ENCODE results near the gene PLXNC1. TPM values are rescaled to one million over a fixed set of nuclear protein-coding genes. Genes with fewer than 3 reads are reported as not detected.
A peak's percentile ranks its signal among the peaks of the same experiment; 100 is the strongest.

The PLXNC1 gene
- total and polyA plus RNA-seq, 2 donors (not counting 1 experiment from before 2014, with no cell fraction given) = 9.7 to 33.6 TPM

DNA sequence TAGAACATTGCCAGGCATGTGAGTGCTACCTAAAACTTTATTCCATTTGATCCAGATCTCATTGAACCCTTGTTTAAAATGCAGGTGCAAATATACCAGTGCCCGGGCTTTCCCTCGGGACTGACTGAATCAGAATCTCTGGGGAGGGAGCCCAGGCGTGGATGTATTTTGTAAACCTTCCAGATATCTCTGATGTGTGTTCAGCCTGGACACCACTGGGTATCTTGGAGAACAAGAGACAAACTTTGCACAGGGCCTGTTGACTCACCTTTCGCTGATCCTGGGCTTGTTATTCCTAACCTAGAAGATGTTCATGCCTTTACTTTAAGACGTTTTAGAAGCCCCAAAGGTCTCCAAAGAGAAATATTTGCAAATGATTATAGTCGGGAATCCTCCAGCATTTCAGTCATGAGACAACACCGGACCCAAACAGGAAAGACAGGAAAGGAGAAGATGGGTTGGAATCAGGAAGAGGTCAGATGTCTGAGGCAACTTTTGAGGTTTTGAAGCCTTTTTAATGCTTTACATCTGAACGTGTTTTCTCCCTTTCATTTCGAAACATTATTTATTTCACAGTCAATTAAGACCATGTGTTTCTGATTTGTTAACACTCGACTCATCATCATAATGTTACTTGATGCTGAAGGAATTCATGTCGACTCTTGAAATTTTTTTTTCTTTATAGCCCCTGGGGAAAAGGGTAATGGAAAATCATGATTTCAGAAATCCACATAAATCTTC, 118.6 kb downstream of the PLXNC1 start:
- no peaks in the 10 kb centered on the region for H3K9me3 Mint-ChIP-seq (ENCODE audit: insufficient read depth)
- H4K20me1 ChIP-seq (ENCODE audit: control insufficient read depth, insufficient read depth, low read length, poor library complexity, severe bottlenecking) = no peaks in the 10 kb centered on the region
- TF ChIP-seq CTCF (IDR thresholded peaks at IDR 0.05) (no peak), EZH2 (IDR thresholded peaks at IDR 0.05; ENCODE audit: borderline replicate concordance, insufficient read depth, low read depth, low read length, poor library complexity, severe bottlenecking) (no peak)
- H2AFZ ChIP-seq (ENCODE audit: insufficient read depth, low read depth, low read length, poor library complexity, severe bottlenecking) = peak overlapping the region; percentile 12
- no peak for ATAC-seq (ENCODE audit: low read depth)
- H3K4me3 ChIP-seq (ENCODE audit: control extremely low read depth in 1 of 5, extremely low read depth in 1 of 5, insufficient read depth in 1 of 5, low read depth in 2 of 5, low read length in 4 of 5) = no peak overlapping the region
- peak overlapping the region; percentile 70 for H3K4me3 Mint-ChIP-seq
- H3K4me1 ChIP-seq (ENCODE audit: control insufficient read depth in 2 of 2, insufficient read depth in 2 of 2, low read length in 2 of 2) = peaks cover 50 to 59% of the 10 kb centered on the region in 2 donors
- peaks cover 77% of the 10 kb centered on the region for H3K4me1 Mint-ChIP-seq
- peak overlapping the region; percentile 28 to 64 for H3K27ac ChIP-seq (ENCODE audit: low read length in 2 of 2)
- peak overlapping the region; percentile 75 for H3K27ac Mint-ChIP-seq
- peaks cover 0 to under 1% (median 0%) of the 10 kb centered on the region in 3 donors for H3K9me3 ChIP-seq (ENCODE audit: control extremely low read depth in 1 of 3, control insufficient read depth in 2 of 3, insufficient read depth in 1 of 3, low read length in 2 of 3)
- no peaks in the 10 kb centered on the region for H3K79me2 ChIP-seq (ENCODE audit: control insufficient read depth, insufficient read depth, low read length)
- WGBS (ENCODE audit: insufficient coverage) = 58% methylated on average over 4 of the region's 11 CpGs
- POLR2A ChIA-PET = interaction anchor here (0.6 kb wide), 1 partner anchor 119 kb away, joined by 3 read pairs; the partner anchor contains the start of gene PLXNC1
- peaks cover 0 to 13% of the 10 kb centered on the region in 2 experiments for H3K36me3 ChIP-seq (replicated peaks in 1 of 2; ENCODE audit: control extremely low read depth in 1 of 2, control insufficient read depth in 1 of 2, extremely low read depth in 1 of 2, insufficient read depth in 2 of 2, low read length in 1 of 2)
- H3K9ac ChIP-seq (ENCODE audit: low read length) = peak overlapping the region; percentile 0
- peak overlapping the region; percentile 44 for H3K4me2 ChIP-seq (replicated peaks; ENCODE audit: low read depth, low read length, poor library complexity, severe bottlenecking)
- CTCF ChIA-PET = no interaction called here
- no peaks in the 10 kb centered on the region for H3K27me3 ChIP-seq (replicated peaks in 1 of 4; ENCODE audit: control extremely low read depth in 1 of 4, control insufficient read depth in 3 of 4, insufficient read depth in 4 of 4, low read length in 3 of 4)
- DNase-seq = no peak
- H3K27me3 Mint-ChIP-seq = no peaks in the 10 kb centered on the region
- intact Hi-C loops (cut with micrococcal nuclease) = no loop called here

- Histone ChIP-seq H3K4me2 (replicated peaks; ENCODE audit: low read depth, low read length, poor library complexity, severe bottlenecking) (peak overlapping the region; percentile 44), H3K4me1 (ENCODE audit: control insufficient read depth in 2 of 2, insufficient read depth in 2 of 2, low read length in 2 of 2) (peaks cover 46 to 54% of the 10 kb centered on the region in 2 donors), H3K9me3 (ENCODE audit: control extremely low read depth in 1 of 3, control insufficient read depth in 2 of 3, insufficient read depth in 1 of 3, low read length in 2 of 3) (peaks cover 0 to 4% (median 0%) of the 10 kb centered on the region in 3 donors), H3K27ac (ENCODE audit: low read length in 2 of 2) (peak overlapping the region; percentile 28 to 64), H3K36me3 (replicated peaks in 1 of 2; ENCODE audit: control extremely low read depth in 1 of 2, control insufficient read depth in 1 of 2, extremely low read depth in 1 of 2, insufficient read depth in 2 of 2, low read length in 1 of 2) (peaks cover 0 to 16% of the 10 kb centered on the region in 2 experiments), H3K79me2 (ENCODE audit: control insufficient read depth, insufficient read depth, low read length) (no peaks in the 10 kb centered on the region), H3K9ac (ENCODE audit: low read length) (peak overlapping the region; percentile 0), H4K20me1 (ENCODE audit: control insufficient read depth, insufficient read depth, low read length, poor library complexity, severe bottlenecking) (no peaks in the 10 kb centered on the region), H3K4me3 (ENCODE audit: control extremely low read depth in 1 of 5, extremely low read depth in 1 of 5, insufficient read depth in 1 of 5, low read depth in 2 of 5, low read length in 4 of 5) (no peak overlapping the region), H2AFZ (ENCODE audit: insufficient read depth, low read depth, low read length, poor library complexity, severe bottlenecking) (peak overlapping the region; percentile 12), H3K27me3 (replicated peaks in 1 of 4; ENCODE audit: control extremely low read depth in 1 of 4, control insufficient read depth in 3 of 4, insufficient read depth in 4 of 4, low read length in 3 of 4) (no peaks in the 10 kb centered on the region)
- ATAC-seq (ENCODE audit: low read depth) (no peak), DNase-seq (peak; percentile 35)
- ChIA-PET CTCF (no interaction called here), POLR2A (no interaction called here)
- H3K9me3 Mint-ChIP-seq (ENCODE audit: insufficient read depth) = no peaks in the 10 kb centered on the region
- H3K27me3 Mint-ChIP-seq = no peaks in the 10 kb centered on the region
- H3K4me3 Mint-ChIP-seq = peak overlapping the region; percentile 58
- peak overlapping the region; percentile 84 for H3K27ac Mint-ChIP-seq
- no peak for TF ChIP-seq CTCF (IDR thresholded peaks at IDR 0.05)
- TF ChIP-seq EZH2 (IDR thresholded peaks at IDR 0.05; ENCODE audit: borderline replicate concordance, insufficient read depth, low read depth, low read length, poor library complexity, severe bottlenecking) = no peak
- intact Hi-C loops (cut with micrococcal nuclease) = no loop called here
- no CpG with 5 or more reads among the region's 3 CpGs for WGBS (ENCODE audit: insufficient coverage)
- peaks cover 74% of the 10 kb centered on the region for H3K4me1 Mint-ChIP-seq
These were observed 119.1 kb downstream of the PLXNC1 start for GRCh38 chr12:94267537-94267872.

Data from B cell (primary cell).